ENCODE measurements around the gene TGFB2.

The TGFB2 gene

GRCh38 chr1:218330043-218330623 is 15.0 kb upstream of the TGFB2 start:
- TF ChIP-seq EGR1 (IDR thresholded peaks at IDR 0.05), result no peak
- no peak for TF ChIP-seq REST (IDR thresholded peaks at IDR 0.05; ENCODE audit: low read depth)
- no peak for TF ChIP-seq MAX (IDR thresholded peaks at IDR 0.05)
- TF ChIP-seq CEBPB (IDR thresholded peaks at IDR 0.05), result no peak
- no peak for TF ChIP-seq ZBTB7A (IDR thresholded peaks at IDR 0.05; ENCODE audit: low read depth)
- peak; percentile 75 for TF ChIP-seq RAD21 (IDR thresholded peaks at IDR 0.05; ENCODE audit: low read depth)
- TF ChIP-seq EP300 (IDR thresholded peaks at IDR 0.05; ENCODE audit: borderline replicate concordance), result no peak
- no peak for TF ChIP-seq CREB1 (IDR thresholded peaks at IDR 0.05; ENCODE audit: low read depth)

- TF ChIP-seq NFIC (IDR thresholded peaks at IDR 0.05), result no peak
- no peak for TF ChIP-seq TAF1 (IDR thresholded peaks at IDR 0.05; ENCODE audit: low read depth)
- TF ChIP-seq ZBTB7A (IDR thresholded peaks at IDR 0.05; ENCODE audit: low read depth), result no peak
- TF ChIP-seq FOXM1 (IDR thresholded peaks at IDR 0.05; ENCODE audit: borderline replicate concordance, low read depth), result no peak
- no peak for TF ChIP-seq YY1 (IDR thresholded peaks at IDR 0.05; ENCODE audit: low read depth)
- no peak for TF ChIP-seq CREB1 (IDR thresholded peaks at IDR 0.05; ENCODE audit: low read depth)
- no peak for TF ChIP-seq USF1 (IDR thresholded peaks at IDR 0.05)
- no peak for TF ChIP-seq RAD21 (IDR thresholded peaks at IDR 0.05; ENCODE audit: low read depth)
- no peak for TF ChIP-seq MAX (IDR thresholded peaks at IDR 0.05)
- no peak for TF ChIP-seq REST (IDR thresholded peaks at IDR 0.05; ENCODE audit: low read depth)
- no peak for TF ChIP-seq TEAD4 (IDR thresholded peaks at IDR 0.05)
- no peak for TF ChIP-seq EP300 (IDR thresholded peaks at IDR 0.05; ENCODE audit: borderline replicate concordance)
- TF ChIP-seq EGR1 (IDR thresholded peaks at IDR 0.05), result no peak
- TF ChIP-seq TCF12 (IDR thresholded peaks at IDR 0.05; ENCODE audit: low read depth), result no peak
- TF ChIP-seq CEBPB (IDR thresholded peaks at IDR 0.05), result no peak
Measured at GRCh38 chr1:218332416-218332815, 12.7 kb upstream of the TGFB2 start.

- TF ChIP-seq FOXM1 (IDR thresholded peaks at IDR 0.05; ENCODE audit: borderline replicate concordance, low read depth) (no peak), TEAD4 (IDR thresholded peaks at IDR 0.05) (no peak), YY1 (IDR thresholded peaks at IDR 0.05; ENCODE audit: low read depth) (no peak)
Measured at GRCh38 chr1:218336328-218336727, 8.8 kb upstream of the TGFB2 start.

GRCh38 chr1:218339267-218339831 is 5.8 kb upstream of the TGFB2 start:
- no peak for TF ChIP-seq EGR1 (IDR thresholded peaks at IDR 0.05)
- peak; percentile 78 for TF ChIP-seq RAD21 (IDR thresholded peaks at IDR 0.05; ENCODE audit: low read depth)

GRCh38 chr1:218341325-218341724 is 3.8 kb upstream of the TGFB2 start:
- TF ChIP-seq MAX (IDR thresholded peaks at IDR 0.05) (no peak), FOXM1 (IDR thresholded peaks at IDR 0.05; ENCODE audit: borderline replicate concordance, low read depth) (no peak), TAF1 (IDR thresholded peaks at IDR 0.05; ENCODE audit: low read depth) (no peak), RAD21 (IDR thresholded peaks at IDR 0.05; ENCODE audit: low read depth) (no peak), ZBTB7A (IDR thresholded peaks at IDR 0.05; ENCODE audit: low read depth) (no peak), TCF12 (IDR thresholded peaks at IDR 0.05; ENCODE audit: low read depth) (no peak), REST (IDR thresholded peaks at IDR 0.05; ENCODE audit: low read depth) (no peak), USF1 (IDR thresholded peaks at IDR 0.05) (no peak), EGR1 (IDR thresholded peaks at IDR 0.05) (no peak), TEAD4 (IDR thresholded peaks at IDR 0.05) (no peak), EP300 (IDR thresholded peaks at IDR 0.05; ENCODE audit: borderline replicate concordance) (no peak), CREB1 (IDR thresholded peaks at IDR 0.05; ENCODE audit: low read depth) (no peak), NFIC (IDR thresholded peaks at IDR 0.05) (no peak), YY1 (IDR thresholded peaks at IDR 0.05; ENCODE audit: low read depth) (no peak)

Data from Ishikawa (cell line).